ENCODE measurements around the gene DCDC2C.

GRCh38 chr2:3712831-3713503 is 9.6 kb downstream of the DCDC2C start:
- TF ChIP-seq CHD2 (IDR thresholded peaks at IDR 0.05; ENCODE audit: low read length, partially characterized antibody): no peak
- TF ChIP-seq YY1 (IDR thresholded peaks at IDR 0.05; ENCODE audit: low read depth): no peak
- TF ChIP-seq RFX5 (IDR thresholded peaks at IDR 0.05; ENCODE audit: low read length): no peak
